Mesothelial cell of epicardium (in vitro differentiated cells): ENCODE data around the gene TLE4. TPM values are rescaled to one million over a fixed set of nuclear protein-coding genes. Genes with fewer than 3 reads are reported as not detected.

Source experiments
- DNase-seq, 2 experiments: peaks; one replicate each; pipeline ENCODE4 v3.0.0; 2021; ENCODE audit warnings: low spot score in 2 of 2; ENCODE audit not compliant: unreplicated experiment in 2 of 2
- H3K27ac Mint-ChIP-seq: 2 replicates; pipeline ENCODE4 v1.8.0; 2021; ENCODE audit warnings: mixed read lengths
- H3K27me3 Mint-ChIP-seq: 2 replicates; pipeline ENCODE4 v1.8.0; 2021; ENCODE audit warnings: low read depth, mixed read lengths
- H3K36me3 Mint-ChIP-seq: 2 replicates; pipeline ENCODE4 v1.8.0; 2021; ENCODE audit warnings: mixed read lengths
- H3K4me1 Mint-ChIP-seq: 2 replicates; pipeline ENCODE4 v1.8.0; 2021; ENCODE audit warnings: mixed read lengths
- H3K4me3 Mint-ChIP-seq: 2 replicates; pipeline ENCODE4 v1.8.0; 2021; ENCODE audit warnings: mild to moderate bottlenecking, moderate library complexity, mixed read lengths
- H3K9me3 Mint-ChIP-seq: 2 replicates; pipeline ENCODE4 v1.8.0; 2021; ENCODE audit warnings: mixed read lengths
- total RNA-seq: library from RNA; stranded (reverse); gene quantifications from 3 replicates; pipeline ENCODE4 v1.2.1, GENCODE V29; 2021
- TF ChIP-seq, protein P1 (sequence below): fragments of 200-600 bp; sonication (generic); IDR thresholded peaks from one replicate; pipeline ENCODE4 v1.5.0; 2021; ENCODE audit warnings: antibody characterized with exemption; ENCODE audit not compliant: unreplicated experiment

The TLE4 gene
- total RNA-seq, 1 donor from 2014 or later, result 63.6 TPM

DNA sequence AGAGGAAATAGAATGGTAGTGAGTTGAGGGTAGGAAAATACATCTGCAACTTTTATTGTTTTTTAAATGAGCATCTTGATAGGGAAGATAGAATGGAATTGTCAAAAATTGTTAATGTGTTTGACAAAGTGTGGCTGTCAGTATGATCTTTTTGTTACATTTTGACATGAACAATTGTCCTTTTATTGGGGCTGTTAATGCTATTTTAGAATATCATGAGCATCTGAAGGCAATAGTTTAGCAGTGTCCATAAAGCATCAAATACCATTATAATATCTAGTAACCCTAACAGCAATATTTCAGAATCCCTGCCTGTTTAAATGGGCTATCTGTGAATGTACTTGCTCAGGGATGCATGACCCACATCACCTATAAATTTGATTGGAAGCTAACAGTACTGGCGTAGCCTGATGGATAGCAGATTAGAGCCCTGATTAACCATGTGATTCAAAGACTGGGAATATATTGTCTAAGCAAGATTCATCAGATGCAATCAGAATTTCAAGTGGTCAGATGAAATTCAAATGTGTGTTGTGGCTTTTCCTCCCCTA is 37.8 kb downstream of the TLE4 start:
- TF ChIP-seq, protein P1, sequence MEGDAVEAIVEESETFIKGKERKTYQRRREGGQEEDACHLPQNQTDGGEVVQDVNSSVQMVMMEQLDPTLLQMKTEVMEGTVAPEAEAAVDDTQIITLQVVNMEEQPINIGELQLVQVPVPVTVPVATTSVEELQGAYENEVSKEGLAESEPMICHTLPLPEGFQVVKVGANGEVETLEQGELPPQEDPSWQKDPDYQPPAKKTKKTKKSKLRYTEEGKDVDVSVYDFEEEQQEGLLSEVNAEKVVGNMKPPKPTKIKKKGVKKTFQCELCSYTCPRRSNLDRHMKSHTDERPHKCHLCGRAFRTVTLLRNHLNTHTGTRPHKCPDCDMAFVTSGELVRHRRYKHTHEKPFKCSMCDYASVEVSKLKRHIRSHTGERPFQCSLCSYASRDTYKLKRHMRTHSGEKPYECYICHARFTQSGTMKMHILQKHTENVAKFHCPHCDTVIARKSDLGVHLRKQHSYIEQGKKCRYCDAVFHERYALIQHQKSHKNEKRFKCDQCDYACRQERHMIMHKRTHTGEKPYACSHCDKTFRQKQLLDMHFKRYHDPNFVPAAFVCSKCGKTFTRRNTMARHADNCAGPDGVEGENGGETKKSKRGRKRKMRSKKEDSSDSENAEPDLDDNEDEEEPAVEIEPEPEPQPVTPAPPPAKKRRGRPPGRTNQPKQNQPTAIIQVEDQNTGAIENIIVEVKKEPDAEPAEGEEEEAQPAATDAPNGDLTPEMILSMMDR, result no peak
- no peak for DNase-seq
- Mint-ChIP-seq H3K27me3 (no peaks in the 10 kb centered on the region), H3K4me1 (peaks cover 38% of the 10 kb centered on the region), H3K4me3 (no peak overlapping the region), H3K27ac (no peak overlapping the region), H3K36me3 (peaks cover 12% of the 10 kb centered on the region), H3K9me3 (peaks cover 8% of the 10 kb centered on the region)

DNA sequence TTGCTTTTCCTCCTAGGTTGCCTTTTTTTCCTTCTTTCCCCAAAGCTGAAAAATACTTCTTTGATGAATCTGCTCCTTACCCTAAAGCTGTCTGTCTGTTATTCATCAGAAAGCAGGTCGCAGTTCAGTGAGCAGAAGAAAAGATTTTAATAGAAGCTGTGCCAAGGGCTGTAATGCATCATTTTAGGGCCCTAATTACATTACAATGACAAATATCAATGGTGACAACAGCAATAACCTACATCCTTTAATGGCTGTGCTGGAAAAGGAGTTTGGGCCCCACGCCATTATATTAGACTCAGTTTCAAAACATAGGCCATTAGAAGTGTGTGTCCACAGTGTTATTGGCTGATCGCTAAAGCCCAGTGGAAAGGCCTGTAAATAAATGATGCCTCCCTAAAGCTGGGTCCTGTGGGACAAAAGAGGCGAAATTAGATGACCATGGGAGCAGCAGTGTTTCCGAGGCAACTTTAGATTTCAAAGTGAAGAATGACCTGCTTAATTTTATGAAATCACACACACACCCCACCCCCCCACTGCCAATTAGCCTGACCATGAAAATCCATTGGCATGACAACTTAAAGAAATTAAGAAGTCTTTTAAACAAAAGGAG is 38.4 kb downstream of the TLE4 start:
- Mint-ChIP-seq H3K9me3 (peaks cover 8% of the 10 kb centered on the region), H3K27ac (no peak overlapping the region), H3K36me3 (peaks cover 12% of the 10 kb centered on the region), H3K4me1 (peaks cover 38% of the 10 kb centered on the region), H3K27me3 (no peaks in the 10 kb centered on the region), H3K4me3 (no peak overlapping the region)
- DNase-seq, result no peak
- TF ChIP-seq, protein P1, result no peak

DNA sequence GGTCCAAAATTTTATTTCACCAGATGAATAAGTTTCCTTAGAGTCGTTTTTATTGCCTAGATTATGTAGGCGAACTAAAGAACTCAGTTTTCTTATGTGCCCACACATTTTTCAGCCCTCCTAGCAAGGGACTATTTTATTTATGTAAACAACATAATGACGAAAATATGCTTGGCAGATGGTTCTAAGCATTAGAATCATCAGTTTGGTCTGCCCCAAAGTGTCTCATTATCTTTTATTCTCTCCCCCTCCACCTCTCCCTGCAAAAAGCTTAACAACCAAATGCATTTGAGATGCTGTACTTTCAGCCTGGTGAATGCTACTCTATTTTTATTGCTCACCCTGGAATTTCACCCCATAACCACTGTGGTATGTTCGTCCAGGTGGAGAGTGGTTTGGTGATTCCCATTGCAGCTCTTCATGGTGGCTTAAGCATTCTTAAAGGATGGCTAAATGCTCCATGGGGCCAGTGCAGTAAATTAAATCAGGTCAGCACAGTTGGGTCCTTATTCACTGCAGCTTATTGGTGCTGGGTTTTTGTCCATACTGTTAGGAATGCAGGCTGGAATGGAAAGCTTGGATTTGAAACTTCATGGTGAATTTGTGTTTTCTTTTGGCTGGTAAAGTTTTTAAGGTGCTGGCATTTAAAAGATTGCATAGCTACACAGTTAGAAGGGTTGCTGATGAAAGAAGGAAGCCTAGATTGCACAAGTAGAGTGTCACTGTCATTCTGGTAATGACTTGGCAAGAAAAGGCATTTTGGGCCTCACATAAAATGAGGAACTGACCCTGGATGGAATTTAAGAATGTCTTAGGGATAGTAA is 39.2 kb downstream of the TLE4 start:
- H3K27me3 Mint-ChIP-seq, result no peaks in the 10 kb centered on the region
- DNase-seq, result no peak
- H3K36me3 Mint-ChIP-seq, result peaks cover 12% of the 10 kb centered on the region
- H3K27ac Mint-ChIP-seq, result no peak overlapping the region
- H3K4me3 Mint-ChIP-seq, result no peak overlapping the region
- peaks cover 8% of the 10 kb centered on the region for H3K9me3 Mint-ChIP-seq
- TF ChIP-seq, protein P1, result no peak
- H3K4me1 Mint-ChIP-seq, result peaks cover 38% of the 10 kb centered on the region

DNA sequence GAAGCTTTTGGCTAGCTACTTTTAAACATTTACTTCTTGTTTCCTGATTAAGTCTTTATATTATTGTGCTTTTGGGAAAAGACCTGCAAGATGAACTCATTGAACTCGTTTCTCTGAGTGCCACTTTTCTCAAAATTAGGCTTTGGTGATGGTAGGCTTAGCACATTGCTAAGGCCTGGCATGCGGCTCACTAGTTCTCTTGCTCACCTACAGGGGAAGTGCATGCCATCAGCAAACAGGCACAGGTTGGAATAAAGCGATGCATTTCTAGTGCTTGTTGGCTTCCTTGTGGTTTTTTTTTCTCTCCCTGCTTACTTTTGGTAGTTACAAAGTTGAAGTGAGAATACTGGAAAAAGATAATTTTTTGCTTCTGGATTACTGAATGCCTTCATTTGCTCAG is 41.4 kb downstream of the TLE4 start:
- peaks cover 43% of the 10 kb centered on the region for H3K4me1 Mint-ChIP-seq
- H3K27ac Mint-ChIP-seq, result no peak overlapping the region
- H3K27me3 Mint-ChIP-seq, result no peaks in the 10 kb centered on the region
- TF ChIP-seq, protein P1, result no peak
- no peak for DNase-seq
- H3K9me3 Mint-ChIP-seq, result no peaks in the 10 kb centered on the region
- no peak overlapping the region for H3K4me3 Mint-ChIP-seq
- H3K36me3 Mint-ChIP-seq, result no peaks in the 10 kb centered on the region

DNA sequence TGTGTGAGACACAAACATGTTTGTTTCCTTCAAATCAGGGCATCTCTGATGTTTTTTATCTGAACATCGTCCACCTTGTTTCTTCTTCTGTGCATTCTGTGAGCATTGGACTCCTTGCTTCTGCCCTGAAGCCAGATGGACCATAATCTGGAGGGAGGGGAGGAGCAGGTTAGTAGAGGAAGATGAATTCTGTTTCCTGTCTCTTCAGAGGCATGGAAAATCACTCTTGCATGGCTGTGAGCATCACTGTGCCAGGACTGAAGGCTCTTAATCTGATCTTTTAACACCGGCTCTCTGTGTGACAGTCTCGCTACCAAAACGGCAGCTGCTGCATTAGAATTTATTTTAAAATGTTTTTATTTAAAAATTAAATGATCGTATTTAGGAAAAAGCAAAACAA is 43.3 kb downstream of the TLE4 start:
- H3K4me1 Mint-ChIP-seq, result peaks cover 30% of the 10 kb centered on the region
- TF ChIP-seq, protein P1, result no peak
- H3K36me3 Mint-ChIP-seq, result no peaks in the 10 kb centered on the region
- H3K9me3 Mint-ChIP-seq, result no peaks in the 10 kb centered on the region
- no peaks in the 10 kb centered on the region for H3K27me3 Mint-ChIP-seq
- no peak for DNase-seq
- H3K4me3 Mint-ChIP-seq, result no peak overlapping the region
- H3K27ac Mint-ChIP-seq, result no peak overlapping the region
